HG02763 (cell line): Measurements from ENCODE around the gene COL11A2.
"Not testable (repeated sequence)": the region's sequence is repeated elsewhere in the genome, so short reads cannot be mapped to it uniquely, and the experiment has no call there.

Experiments used
- ATAC-seq: cut with Tn5 transposase; IDR thresholded peaks from one replicate; pipeline ENCODE4 v1.9.1; 2021; ENCODE audit warnings: mild to moderate bottlenecking, moderate library complexity; ENCODE audit not compliant: unreplicated experiment

The COL11A2 gene

GRCh38 chr6:33192105-33192646, at the start of gene COL11A2:
COL11A2 (minus strand) TSS chr6:33192467; CDS start chr6:33192240, 227 bp downstream.
- ATAC-seq: no peak

GRCh38 chr6:33241968-33242367, 49.7 kb upstream of the COL11A2 start:
- no peak for ATAC-seq

GRCh38 chr6:33237741-33238140, 45.5 kb upstream of the COL11A2 start:
- no peak for ATAC-seq

GRCh38 chr6:33236852-33237251, 44.6 kb upstream of the COL11A2 start:
- no peak for ATAC-seq

GRCh38 chr6:33236328-33236727, 44.1 kb upstream of the COL11A2 start:
- no peak for ATAC-seq

GRCh38 chr6:33235221-33235634, 43.0 kb upstream of the COL11A2 start:
- no peak for ATAC-seq

- not testable (repeated sequence) for ATAC-seq
These were observed 34.3 kb upstream of the COL11A2 start for GRCh38 chr6:33226503-33227120.

- no peak for ATAC-seq
These were observed 25.4 kb upstream of the COL11A2 start for GRCh38 chr6:33217681-33218080.

- ATAC-seq: no peak
These were observed 25.0 kb upstream of the COL11A2 start for GRCh38 chr6:33217246-33217645.

- no peak for ATAC-seq
These were observed 23.9 kb upstream of the COL11A2 start for GRCh38 chr6:33216117-33216649.

GRCh38 chr6:33215271-33216116, 23.2 kb upstream of the COL11A2 start:
- no peak for ATAC-seq

- ATAC-seq: no peak
These were observed 21.7 kb upstream of the COL11A2 start for GRCh38 chr6:33213989-33214335.

- ATAC-seq: no peak
These were observed 21.1 kb upstream of the COL11A2 start for GRCh38 chr6:33213166-33213988.

- no peak for ATAC-seq
These were observed 20.5 kb upstream of the COL11A2 start for GRCh38 chr6:33212857-33213165.

GRCh38 chr6:33211666-33212422, 19.6 kb upstream of the COL11A2 start:
- no peak for ATAC-seq

GRCh38 chr6:33211136-33211535, 18.9 kb upstream of the COL11A2 start:
- ATAC-seq: no peak

- no peak for ATAC-seq
These were observed 17.6 kb upstream of the COL11A2 start for GRCh38 chr6:33209856-33210255.

- peak; percentile 45 for ATAC-seq
These were observed 16.1 kb upstream of the COL11A2 start, which contains the start of gene RING1 for GRCh38 chr6:33208091-33208967. RING1 (plus strand) TSS chr6:33208500; CDS start chr6:33208823, 323 bp downstream.

GRCh38 chr6:33207552-33208090, 15.4 kb upstream of the COL11A2 start:
- ATAC-seq: no peak
